PFSK-1 (cell line): ENCODE measurements around the gene PIANP.

Source experiments
- FOXP2 ChIP-seq: optimal IDR thresholded peaks from 2 replicates; pipeline ENCODE3; 2011; ENCODE audit warnings: borderline replicate concordance, control low read depth, inconsistent platforms; ENCODE audit not compliant: insufficient read depth; ENCODE audit errors: extremely low read length, extremely low read depth
- POLR2AphosphoS5 ChIP-seq: IDR thresholded peaks from 2 replicates; pipeline ENCODE4 v1.6.1; 2012; ENCODE audit warnings: low read depth, mild to moderate bottlenecking, control low read depth, low read length, moderate library complexity
- REST ChIP-seq, 2 experiments: IDR thresholded peaks; 2 replicates each; pipeline versions ENCODE4 v1.6.1 to v1.8.0; 2011 to 2012; ENCODE audit warnings: low read depth in 2 of 2, low read length in 2 of 2, control low read depth in 1 of 2, inconsistent platforms in 1 of 2, mild to moderate bottlenecking in 1 of 2, moderate library complexity in 1 of 2; ENCODE audit not compliant: insufficient read depth in 1 of 2
- SIN3A ChIP-seq: IDR thresholded peaks from 2 replicates; pipeline ENCODE4 v1.6.1; 2012; ENCODE audit warnings: mild to moderate bottlenecking, low read length, moderate library complexity, borderline replicate concordance; ENCODE audit not compliant: insufficient read depth
- TAF1 ChIP-seq: IDR thresholded peaks from 2 replicates; pipeline ENCODE4 v1.6.1; 2012; ENCODE audit warnings: low read length, control low read depth, borderline replicate concordance; ENCODE audit not compliant: insufficient read depth

The PIANP gene

DNA sequence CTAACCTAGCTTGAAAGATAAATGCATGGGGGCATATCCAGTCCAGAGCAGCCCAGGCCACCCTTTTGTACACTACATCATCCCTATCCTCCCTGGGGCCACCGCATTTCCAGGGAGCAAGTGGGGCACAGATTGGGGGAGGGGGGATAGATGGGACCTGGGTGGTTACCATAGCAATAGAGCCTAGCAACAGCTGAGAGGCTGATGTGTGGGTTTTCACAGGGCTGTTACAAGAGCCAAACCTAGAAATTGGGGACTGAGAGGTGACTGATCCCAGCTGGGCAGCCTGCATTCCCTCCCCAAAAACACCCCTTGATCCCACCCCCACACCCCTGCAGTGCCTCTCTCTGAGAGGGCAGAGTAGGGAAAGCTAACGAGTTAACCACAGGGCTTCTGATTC lies 7.7 kb downstream of the PIANP start:
- TF ChIP-seq FOXP2 (no peak), REST (IDR thresholded peaks at IDR 0.05; ENCODE audit: insufficient read depth in 1 of 2, low read depth in 2 of 2, low read length in 2 of 2) (no peak), TAF1 (no peak), SIN3A (no peak), POLR2AphosphoS5 (no peak)

DNA sequence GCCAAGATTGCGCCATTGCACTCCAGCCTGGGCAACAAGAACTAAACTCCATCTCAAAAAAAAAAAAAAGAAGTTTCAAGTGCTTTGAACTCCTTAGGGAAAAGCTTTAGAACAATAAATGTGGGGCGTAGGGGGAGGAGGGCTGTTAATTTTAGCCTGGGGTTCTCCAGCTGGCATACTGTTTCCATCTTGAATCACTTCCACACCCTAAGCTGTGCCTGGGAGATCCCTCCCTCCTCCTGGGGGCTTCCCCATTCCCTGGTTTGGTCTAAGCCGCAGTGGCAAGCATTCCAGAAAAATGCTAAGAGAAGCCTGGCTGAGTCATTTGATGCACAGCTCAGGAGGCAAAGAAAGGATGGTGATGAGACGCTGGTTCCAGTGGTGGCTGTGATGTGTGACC lies 9.1 kb downstream of the PIANP start:
- TF ChIP-seq POLR2AphosphoS5 = no peak

DNA sequence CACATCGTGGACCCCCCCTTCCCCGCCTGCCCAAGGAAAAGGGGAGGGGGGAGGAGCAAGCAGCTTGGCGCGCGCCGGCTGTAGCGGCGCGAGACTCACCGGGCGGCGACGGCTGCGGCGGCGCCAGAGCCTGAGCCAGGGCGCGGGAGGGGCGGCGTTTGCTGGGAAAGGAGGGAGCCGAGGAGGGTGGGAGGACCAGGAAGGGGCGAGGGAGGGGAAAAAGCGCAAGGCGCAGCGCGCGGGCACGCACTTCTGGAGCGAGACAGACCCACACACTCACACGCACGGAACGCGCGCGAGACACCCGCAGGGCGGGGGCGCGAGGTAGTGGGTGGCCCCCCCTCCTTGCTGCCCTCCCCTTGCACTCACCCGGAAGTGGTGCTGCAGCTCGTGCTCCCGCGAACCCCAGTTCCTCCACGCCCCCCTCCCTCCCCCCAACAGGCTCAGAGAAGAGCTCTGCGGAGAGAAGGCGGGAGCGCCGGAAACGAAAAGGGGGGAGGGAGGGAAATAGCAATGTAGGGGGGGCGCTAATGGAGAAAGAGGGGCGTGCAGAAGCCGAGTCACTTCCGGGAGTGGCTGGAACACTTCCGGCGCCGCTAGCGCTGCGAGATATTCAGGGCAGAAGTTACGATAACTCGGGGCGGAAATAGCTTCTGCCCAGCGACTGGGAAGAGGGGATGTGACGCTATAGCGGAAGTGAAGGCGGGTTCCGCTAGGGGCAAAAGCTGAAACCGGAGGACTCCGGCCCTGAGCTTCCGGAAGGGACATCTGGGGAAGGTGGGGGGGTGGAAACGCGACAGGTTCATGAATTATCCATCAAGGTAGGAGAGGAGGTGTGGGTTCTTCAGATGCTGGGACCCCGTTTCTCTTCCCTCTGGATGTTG lies 11.4 kb downstream of the PIANP start, which contains the start of gene ZNF384:
ZNF384 (minus strand) TSS at position 377 of the 884 bp plus-strand sequence. CDS start 9,855 bp downstream, outside the sequence.
- TF ChIP-seq POLR2AphosphoS5 = peak; percentile 77
- TF ChIP-seq TAF1 = no peak; the same call in 1 of the 2 replicates
- peak in 1 of 2 experiments; percentile 19; a peak in 1 of 4 replicates for TF ChIP-seq REST (IDR thresholded peaks at IDR 0.05; ENCODE audit: insufficient read depth in 1 of 2, low read depth in 2 of 2, low read length in 2 of 2)
- TF ChIP-seq FOXP2 = peak; percentile 58
- no peak; the same call in none of the 2 replicates for TF ChIP-seq SIN3A

DNA sequence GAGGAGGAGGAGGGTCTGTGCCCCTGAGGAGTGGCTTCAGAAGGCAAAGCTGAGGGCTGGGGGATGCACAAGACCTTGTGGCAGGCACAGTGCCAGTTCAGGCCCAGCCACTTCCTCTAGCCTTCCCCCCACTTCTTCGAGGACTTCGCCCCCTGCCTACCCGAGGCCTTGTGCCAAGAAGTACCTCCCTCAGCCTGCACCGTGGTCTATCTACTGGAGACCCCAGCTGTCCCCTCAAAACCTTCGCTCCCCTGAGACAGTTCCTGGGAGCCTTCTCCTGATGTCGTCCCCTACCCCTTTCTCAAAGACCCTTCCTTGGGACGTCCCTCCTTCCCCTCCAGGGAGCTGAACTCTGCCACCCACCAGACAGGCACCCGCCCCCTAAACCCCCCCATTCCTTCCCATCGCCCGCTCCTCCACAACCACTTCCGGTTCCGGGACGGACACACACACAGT lies 12.0 kb downstream of the PIANP start:
- TF ChIP-seq SIN3A (0 out of 2 replicates have a peak, but pooled peaks have one; percentile 82), POLR2AphosphoS5 (no peak), FOXP2 (no peak)

DNA sequence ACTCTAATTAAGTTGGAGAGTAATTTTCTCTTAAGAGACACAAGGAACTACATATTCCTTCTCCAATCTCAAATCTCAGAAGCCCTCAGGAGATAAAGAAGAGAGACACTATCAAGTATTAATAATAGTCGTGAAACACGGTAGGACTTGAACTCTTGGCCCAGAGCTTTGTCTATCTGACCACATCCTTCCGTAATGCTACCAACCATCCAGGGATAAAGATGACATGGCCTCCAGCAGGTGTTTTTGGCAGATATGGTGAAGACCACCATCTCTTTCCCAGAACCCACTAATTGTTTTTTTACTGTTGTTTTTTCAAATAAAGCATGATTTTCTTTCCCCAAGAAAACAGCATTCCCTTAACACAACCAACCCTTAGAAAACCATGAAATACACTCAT lies 14.8 kb downstream of the PIANP start:
- TF ChIP-seq SIN3A (no peak), TAF1 (no peak), POLR2AphosphoS5 (no peak), FOXP2 (no peak), REST (IDR thresholded peaks at IDR 0.05; ENCODE audit: insufficient read depth in 1 of 2, low read depth in 2 of 2, low read length in 2 of 2) (no peak)

DNA sequence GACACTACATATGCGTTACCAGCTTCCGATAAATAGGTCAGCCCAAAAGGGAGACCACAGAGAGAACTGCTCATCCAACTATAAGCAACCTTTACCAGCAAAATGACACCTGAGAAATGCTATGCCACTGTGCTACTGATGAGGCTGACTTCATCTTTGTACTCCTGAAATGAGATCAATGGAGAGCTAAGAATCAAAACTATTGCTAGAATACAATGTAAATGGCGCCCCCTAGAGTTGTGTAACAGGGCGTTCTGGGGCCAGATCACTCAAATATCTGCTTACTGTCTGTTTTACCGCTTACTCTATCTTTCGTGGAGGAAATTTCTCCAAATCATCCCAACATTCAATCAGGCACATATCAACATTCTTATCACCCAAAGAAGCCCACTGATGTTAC lies 16.0 kb downstream of the PIANP start:
- no peak for TF ChIP-seq SIN3A
- no peak for TF ChIP-seq TAF1
- TF ChIP-seq POLR2AphosphoS5 = no peak
- no peak for TF ChIP-seq REST (IDR thresholded peaks at IDR 0.05; ENCODE audit: insufficient read depth in 1 of 2, low read depth in 2 of 2, low read length in 2 of 2)
- no peak for TF ChIP-seq FOXP2
